ENCODE measurements around the gene TNP2.
"Not testable (repeated sequence)": the region's sequence is repeated elsewhere in the genome, so short reads cannot be mapped to it uniquely, and the experiment has no call there.

The TNP2 gene

DNA sequence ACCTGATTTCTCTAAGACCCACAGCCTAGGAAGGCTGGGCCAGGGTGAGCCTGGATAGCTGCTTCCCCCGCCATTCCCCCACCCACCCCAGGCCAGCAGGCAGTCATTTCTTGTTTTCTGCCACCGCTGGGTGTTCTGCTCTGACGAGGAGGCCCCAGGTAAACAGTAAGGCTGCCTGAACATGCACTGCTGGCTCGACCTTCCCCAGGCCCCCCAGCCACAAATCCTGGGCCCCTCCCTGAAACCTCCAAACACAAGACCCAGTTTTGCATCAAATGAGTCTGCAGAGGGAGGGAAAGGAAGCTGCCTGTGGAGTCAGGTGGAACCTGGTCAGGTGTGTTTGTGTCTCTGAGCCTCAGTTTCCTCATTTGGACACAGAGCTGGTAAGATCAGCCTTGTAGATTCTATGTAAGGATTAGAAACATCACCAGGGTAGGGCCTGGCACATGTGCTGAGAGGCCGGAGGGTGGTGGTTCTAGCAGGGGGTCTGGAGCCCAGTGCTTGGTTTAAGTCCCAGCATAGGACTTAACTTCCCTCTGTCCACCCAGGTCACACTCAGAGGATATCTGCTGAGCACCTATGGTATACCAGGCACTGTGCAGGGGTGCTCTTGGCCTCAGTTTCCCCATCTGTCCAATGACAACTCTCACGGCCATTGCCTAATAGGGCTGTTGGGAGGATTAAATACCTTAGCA, 30.9 kb upstream of the TNP2 start:
- DNase-seq: no peak

GRCh38 chr16:11298950-11299547, 29.9 kb upstream of the TNP2 start:
- DNase-seq: not testable (repeated sequence)

DNA sequence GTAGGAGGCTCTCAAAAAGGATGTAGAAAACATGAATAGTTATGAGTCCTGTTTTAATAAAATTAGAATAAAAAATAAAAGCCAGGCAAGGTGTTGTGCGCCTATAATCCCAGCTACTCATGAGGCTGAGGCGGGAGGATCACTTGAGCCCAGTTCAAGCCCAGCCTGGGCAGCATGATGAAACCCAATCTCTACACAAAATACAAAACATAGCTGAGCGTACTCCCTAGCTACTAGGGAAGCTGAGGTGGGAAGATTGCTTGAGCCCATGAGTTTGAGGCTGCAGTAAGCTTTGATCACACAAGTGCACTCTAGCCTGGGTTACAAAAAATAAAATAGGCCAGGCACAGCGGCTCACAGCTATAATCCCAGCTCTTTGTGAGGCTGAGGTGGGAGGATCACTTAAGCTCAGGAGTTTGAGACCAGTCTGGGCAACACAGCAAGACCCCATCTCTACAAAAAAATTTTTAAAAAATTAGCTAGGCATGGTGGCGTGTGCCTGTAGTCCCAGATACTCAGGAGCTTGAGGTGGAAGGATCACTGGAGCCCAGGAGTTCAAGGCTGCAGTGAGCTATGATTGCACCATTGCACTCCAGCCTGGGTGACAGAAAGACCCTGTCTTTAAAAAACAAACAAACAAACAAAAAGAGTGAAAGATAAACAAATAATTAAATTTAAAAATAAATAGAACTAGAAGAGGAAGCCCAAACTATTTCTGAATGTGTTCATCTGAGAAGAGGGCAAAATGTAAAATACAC, 29.2 kb upstream of the TNP2 start:
- DNase-seq: no peak

DNA sequence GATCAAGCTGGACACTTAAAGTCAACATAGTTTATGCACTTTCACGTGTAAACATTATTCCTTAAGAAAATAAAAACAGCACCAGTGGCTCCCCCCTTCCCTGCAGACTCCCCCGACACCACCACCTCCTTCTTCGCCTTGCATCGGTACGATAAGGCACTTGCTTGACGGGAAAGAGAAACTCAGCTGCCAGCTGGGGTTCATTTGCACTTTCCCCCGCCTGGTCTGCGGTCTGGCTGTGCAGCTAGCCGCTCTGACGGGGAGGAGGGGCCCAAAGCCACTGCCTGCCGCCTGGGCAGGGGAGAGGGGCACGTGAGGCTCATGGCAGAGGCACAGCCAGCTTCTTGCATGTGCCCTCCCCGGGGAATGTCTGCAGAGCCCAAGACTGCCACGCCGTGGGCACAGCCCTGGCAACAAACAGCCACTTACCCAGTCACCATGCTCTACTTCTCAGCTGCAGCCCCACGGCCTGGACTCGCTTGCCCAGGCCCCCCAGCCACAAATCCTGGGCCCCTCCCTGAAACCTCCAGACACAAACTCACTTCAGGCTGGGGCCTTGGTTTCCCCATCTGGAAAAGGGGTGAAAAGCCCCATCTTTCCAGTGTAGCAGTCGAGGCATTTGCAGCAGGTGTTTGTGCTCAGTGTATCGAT, 28.5 kb upstream of the TNP2 start:
- DNase-seq: peak; percentile 47

GRCh38 chr16:11296706-11297491, 27.8 kb upstream of the TNP2 start:
- no peak for DNase-seq

DNA sequence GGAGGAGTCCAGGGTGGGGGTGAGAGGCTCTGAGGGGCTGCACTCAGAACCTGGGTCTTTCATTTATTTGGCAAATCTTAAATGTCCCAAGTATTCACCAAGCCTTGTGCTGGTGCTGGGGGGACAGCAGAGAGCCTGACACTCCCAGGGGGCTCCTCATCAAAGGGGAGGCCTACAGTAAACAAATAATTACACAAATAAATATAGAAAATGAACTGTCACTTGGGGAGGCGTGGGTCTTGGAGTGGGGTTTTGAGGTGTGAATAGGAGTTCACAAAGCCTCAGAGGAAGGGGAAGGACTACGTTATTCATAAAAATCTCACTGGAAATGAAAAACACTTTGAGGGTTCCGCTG, 27.2 kb upstream of the TNP2 start:
- DNase-seq: no peak

DNA sequence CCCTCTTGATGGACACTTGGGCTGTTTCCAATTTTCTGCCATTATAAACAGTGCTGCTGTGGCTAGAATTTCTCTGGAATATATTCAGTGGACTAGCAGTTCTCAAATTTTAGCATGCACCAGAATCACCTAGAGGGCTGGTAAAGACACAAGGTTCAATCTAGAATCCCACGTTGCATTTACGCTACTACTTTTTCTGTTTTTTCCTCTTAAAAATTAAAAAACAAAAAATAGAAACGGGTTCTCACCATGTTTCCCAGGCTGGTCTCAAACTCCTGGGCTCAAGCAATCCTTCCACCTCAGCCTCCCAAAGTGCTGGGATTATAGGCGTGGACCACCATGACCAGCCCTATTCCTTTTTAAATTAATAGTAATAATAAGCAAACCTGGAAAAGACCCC, 26.5 kb upstream of the TNP2 start:
- no peak for DNase-seq

- DNase-seq: no peak
Measured at GRCh38 chr16:11292076-11292748, 23.1 kb upstream of the TNP2 start.

GRCh38 chr16:11291091-11291703, 22.1 kb upstream of the TNP2 start:
- no peak for DNase-seq

DNA sequence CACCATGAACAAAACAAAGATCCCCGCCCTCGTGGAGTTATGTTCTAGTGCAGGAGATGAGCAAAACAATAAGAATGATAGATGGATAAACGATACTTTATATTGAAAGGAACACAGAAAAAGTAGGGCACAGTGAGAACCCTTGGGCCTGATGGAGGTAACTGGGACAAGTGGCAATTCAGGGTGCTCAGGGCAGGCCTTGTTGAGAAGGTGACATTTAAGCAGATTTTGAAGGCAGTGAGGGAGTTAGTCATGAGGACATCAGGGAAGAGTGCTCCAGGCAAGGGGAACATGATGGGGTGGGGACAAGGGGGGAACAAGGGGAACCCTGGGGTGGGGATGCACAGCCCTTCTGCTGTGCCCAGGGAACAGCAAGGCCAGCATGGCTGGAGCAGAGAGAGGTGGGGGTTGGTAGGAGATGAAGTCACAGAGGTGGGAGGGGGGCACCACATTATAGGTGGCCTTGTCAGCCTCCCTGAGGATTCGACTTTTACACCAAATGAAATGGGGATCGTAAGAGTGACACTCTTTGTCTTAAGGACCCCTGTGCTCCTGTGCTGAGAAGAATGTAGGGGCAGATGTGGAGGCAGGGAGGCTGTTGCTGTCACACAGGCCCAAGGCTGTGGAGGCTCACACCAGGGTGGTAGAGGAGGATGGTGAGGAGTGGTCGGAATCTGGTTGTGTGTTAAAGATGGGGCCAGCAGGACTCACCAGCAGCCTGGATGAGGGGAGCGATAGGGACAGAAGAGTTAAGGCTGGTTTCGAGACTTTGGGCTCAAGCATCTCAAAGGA, 21.2 kb upstream of the TNP2 start:
- DNase-seq: no peak

DNA sequence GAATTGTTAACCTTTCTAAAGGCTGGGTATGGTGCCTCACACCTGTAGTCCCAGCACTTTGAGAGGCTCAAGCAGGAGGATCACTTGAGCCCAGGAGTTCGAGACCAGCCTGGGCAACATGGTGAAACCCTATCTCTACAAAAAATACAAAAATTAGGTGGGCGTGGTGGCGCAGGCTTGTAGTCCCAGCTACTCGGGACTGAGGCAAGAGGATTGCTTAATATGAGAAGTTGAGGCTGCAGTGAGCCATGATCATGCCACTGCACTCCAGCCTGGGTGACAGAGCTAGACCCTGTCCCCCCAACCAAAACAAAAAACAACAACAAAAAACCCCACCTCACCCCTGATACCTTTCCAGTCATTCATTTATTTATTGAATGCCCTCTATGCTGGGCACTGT, 20.6 kb upstream of the TNP2 start:
- DNase-seq: not testable (repeated sequence)

DNA sequence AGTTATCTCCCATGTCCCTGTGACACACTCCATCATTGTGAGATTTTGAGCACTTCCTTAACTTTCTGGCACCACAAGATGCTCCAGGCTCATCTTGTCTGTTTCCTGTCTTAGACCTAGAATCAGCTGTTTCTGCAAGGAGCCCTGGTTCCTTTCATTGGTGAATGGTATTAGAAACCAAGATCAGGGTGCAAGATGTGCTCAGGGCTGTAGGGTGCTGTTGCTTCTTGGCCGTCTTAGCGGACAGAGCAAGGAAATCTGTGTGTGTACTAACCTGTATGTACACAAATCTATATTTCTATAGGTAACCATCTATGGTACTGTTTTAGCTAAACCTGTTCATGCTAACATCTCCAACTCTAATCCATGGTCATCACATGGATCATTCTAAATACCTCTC, 20.1 kb upstream of the TNP2 start:
- no peak for DNase-seq

DNA sequence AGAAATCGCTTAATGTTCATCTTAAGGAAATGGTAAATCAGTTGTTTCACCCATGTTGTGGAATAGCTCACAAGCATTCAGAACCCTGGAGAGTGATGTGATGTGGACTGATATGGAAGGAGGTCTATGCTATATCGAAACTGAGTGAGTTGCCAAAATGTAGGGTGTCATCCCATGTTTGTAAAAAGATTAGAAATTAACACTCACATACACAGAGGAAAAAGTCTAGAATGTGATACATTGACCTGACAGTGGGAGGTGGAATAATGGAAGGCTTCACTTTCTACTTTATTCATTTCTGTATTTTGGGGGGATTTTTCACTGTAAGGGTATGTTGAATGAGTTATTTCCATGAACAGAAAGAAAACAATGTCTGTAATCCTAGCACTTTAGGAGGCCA, 16.7 kb upstream of the TNP2 start:
- DNase-seq: no peak

DNA sequence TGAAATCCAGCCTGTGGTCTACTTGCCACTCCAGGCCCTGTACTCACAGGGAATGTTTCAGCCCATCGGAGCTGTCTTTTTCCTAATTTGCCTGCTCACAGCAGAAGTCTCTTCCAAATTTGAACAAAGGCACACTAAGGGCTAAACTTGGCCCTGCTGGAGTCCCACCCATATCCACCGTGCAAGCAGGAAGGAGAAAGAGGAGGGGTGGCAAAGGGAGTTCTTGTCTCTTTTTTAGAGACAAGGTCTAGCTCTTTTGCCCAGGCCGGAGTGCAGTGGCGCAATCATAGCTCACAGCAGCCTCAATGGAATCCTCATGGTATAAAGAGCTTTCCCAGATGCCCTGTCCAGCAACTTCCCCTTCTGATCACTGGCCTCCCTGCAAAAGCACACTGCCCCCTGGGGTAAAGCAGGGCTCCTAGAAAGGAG, 14.7 kb upstream of the TNP2 start:
- no peak for DNase-seq

GRCh38 chr16:11280616-11281522, 11.7 kb upstream of the TNP2 start, which contains the start of gene PRM1:
Gene PRM1, minus strand, starts transcription at chr16:11281330. Its CDS starts 92 bp downstream, at chr16:11281238.
- DNase-seq: no peak

- DNase-seq: no peak
Measured at GRCh38 chr16:11278681-11279628, 9.8 kb upstream of the TNP2 start.

DNA sequence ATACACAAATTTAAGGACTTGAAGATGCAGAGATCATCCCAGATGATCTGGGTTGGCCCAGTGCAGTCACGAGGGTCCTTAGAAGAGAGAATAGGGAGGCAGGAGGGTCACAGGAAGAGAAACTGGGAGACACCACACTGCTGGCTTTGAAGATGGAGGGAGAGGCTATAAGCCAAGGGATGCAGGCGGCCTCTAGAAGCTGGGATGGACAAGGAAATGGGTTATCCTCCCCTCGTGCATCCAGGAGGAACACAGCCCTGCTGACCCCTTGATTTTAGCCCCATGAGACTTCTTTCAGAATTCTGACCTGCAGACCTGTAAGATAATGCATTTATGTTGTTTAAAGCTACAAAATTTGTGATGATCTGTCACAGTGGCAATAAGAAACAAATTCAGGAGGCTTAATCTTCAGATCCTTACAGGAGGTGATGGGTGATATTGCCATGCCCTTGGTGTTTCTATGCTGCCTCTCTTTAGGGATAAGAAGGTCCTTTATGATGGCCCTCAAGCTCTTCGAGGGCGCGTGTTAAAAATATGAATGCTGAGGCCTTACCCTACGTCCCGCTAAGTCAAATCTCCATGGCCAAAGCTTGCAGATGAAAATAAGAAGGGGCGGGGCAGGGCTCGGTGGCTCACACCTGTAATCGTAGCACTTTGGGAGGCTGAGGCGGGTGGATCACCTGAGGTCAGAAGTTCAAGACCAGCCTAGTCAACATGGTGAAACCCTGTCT, 8.6 kb upstream of the TNP2 start:
- no peak for DNase-seq

Data from NCI-H510A treated with DMSO at 0.1 percent for 48 hours (cell line).